ENCODE data around the gene RAP1A. TPM values are rescaled to one million over a fixed set of nuclear protein-coding genes. Genes with fewer than 3 reads are reported as not detected.
A peak's percentile ranks its signal among the peaks of the same experiment; 100 is the strongest.
"Not testable (repeated sequence)": the region's sequence is repeated elsewhere in the genome, so short reads cannot be mapped to it uniquely, and the experiment has no call there.

RAP1A gene
- polyA plus RNA-seq, 4 donors, result 67.6 to 89.2 (median 84.5) TPM

- no peak for DNase-seq (ENCODE audit: low read depth in 4 of 4, low spot score in 3 of 4)
Observed at GRCh38 chr1:111734856-111735255, 115.3 kb downstream of the RAP1A start.

- no peak for DNase-seq (ENCODE audit: low read depth in 4 of 4, low spot score in 3 of 4)
Observed at GRCh38 chr1:111735321-111735720, 115.7 kb downstream of the RAP1A start.

GRCh38 chr1:111735858-111736544 lies 116.4 kb downstream of the RAP1A start:
- no peak for DNase-seq (ENCODE audit: low read depth in 4 of 4, low spot score in 3 of 4)

- no peak for DNase-seq (ENCODE audit: low read depth in 4 of 4, low spot score in 3 of 4)
Observed at GRCh38 chr1:111736548-111737215, 117.1 kb downstream of the RAP1A start.

GRCh38 chr1:111737216-111738132 lies 117.9 kb downstream of the RAP1A start:
- no peak for DNase-seq (ENCODE audit: low read depth in 4 of 4, low spot score in 3 of 4)

- no peak for DNase-seq (ENCODE audit: low read depth in 4 of 4, low spot score in 3 of 4)
Observed at GRCh38 chr1:111738133-111738435, 118.5 kb downstream of the RAP1A start.

GRCh38 chr1:111738436-111739193 lies 119.0 kb downstream of the RAP1A start:
- no peak for DNase-seq (ENCODE audit: low read depth in 4 of 4, low spot score in 3 of 4)

- peak in 1 of 4 donors; percentile 64 for DNase-seq (ENCODE audit: low read depth in 4 of 4, low spot score in 3 of 4)
Observed at GRCh38 chr1:111739194-111739924, 119.8 kb downstream of the RAP1A start, which contains the start of gene INKA2. INKA2 (minus strand) TSS chr1:111739395; CDS start chr1:111739242, 153 bp downstream.

GRCh38 chr1:111739925-111740765 lies 120.6 kb downstream of the RAP1A start:
- DNase-seq (ENCODE audit: low read depth in 4 of 4, low spot score in 3 of 4), result no peak

- DNase-seq (ENCODE audit: low read depth in 4 of 4, low spot score in 3 of 4), result not testable (repeated sequence)
Observed at GRCh38 chr1:111742292-111742691, 122.7 kb downstream of the RAP1A start.

- DNase-seq (ENCODE audit: low read depth in 4 of 4, low spot score in 3 of 4), result no peak
Observed at GRCh38 chr1:111742938-111743549, 123.5 kb downstream of the RAP1A start.

- no peak for DNase-seq (ENCODE audit: low read depth in 4 of 4, low spot score in 3 of 4)
Observed at GRCh38 chr1:111743679-111744101, 124.1 kb downstream of the RAP1A start.

- no peak for DNase-seq (ENCODE audit: low read depth in 4 of 4, low spot score in 3 of 4)
Observed at GRCh38 chr1:111745675-111746613, 126.4 kb downstream of the RAP1A start.

GRCh38 chr1:111746614-111746999 lies 127.0 kb downstream of the RAP1A start:
- no peak for DNase-seq (ENCODE audit: low read depth in 4 of 4, low spot score in 3 of 4)

- no peak for DNase-seq (ENCODE audit: low read depth in 4 of 4, low spot score in 3 of 4)
Observed at GRCh38 chr1:111747282-111747734, 127.7 kb downstream of the RAP1A start.

GRCh38 chr1:111747947-111748346 lies 128.4 kb downstream of the RAP1A start:
- DNase-seq (ENCODE audit: low read depth in 4 of 4, low spot score in 3 of 4), result no peak

GRCh38 chr1:111749628-111750027 lies 130.0 kb downstream of the RAP1A start:
- no peak for DNase-seq (ENCODE audit: low read depth in 4 of 4, low spot score in 3 of 4)

Measured in left renal pelvis (tissue), 4 donors.